Right atrium auricular region (tissue), 2 donors: Measurements from ENCODE around the gene LPGAT1. TPM values are rescaled to one million over a fixed set of nuclear protein-coding genes. Genes with fewer than 3 reads are reported as not detected.

ENCODE experiments used
- DNase-seq: peaks from one replicate; pipeline ENCODE4 v3.0.0-alpha.2; 2019; ENCODE audit warnings: low spot score
- H3K27ac ChIP-seq, 2 donors: fragments of 200-600 bp; sonication (generic); 1 replicate in 1 of 2; 2 replicates in 1 of 2; pipeline ENCODE4 v1.5.1; 2016 to 2019
- H3K27me3 ChIP-seq, 2 donors: fragments of 200-600 bp; sonication (generic); one replicate each; pipeline versions ENCODE4 v1.5.1 to v1.6.0; 2017 to 2019
- H3K36me3 ChIP-seq: fragments of 200-600 bp; sonication (generic); one replicate; pipeline ENCODE4 v1.5.1; 2016
- H3K4me1 ChIP-seq, 2 donors: fragments of 200-600 bp; sonication (generic); one replicate each; pipeline versions ENCODE4 v1.5.1 to v1.6.0; 2017 to 2019
- H3K4me3 ChIP-seq, 2 donors: fragments of 200-600 bp; sonication (generic); 1 replicate in 1 of 2; 2 replicates in 1 of 2; pipeline ENCODE4 v1.5.1; 2017 to 2019; ENCODE audit warnings: mild to moderate bottlenecking in 1 of 2, moderate library complexity in 1 of 2
- H3K9me3 ChIP-seq, 2 donors: fragments of 200-600 bp; sonication (generic); one replicate each; pipeline ENCODE4 v1.5.1; 2019
- CTCF ChIP-seq, 2 donors: fragments of 200-600 bp; sonication (generic); IDR thresholded peaks; one replicate each; pipeline ENCODE4 v1.5.1; 2019; ENCODE audit warnings: antibody characterized with exemption in 2 of 2
- total RNA-seq, 2 donors: library from RNA; depleted of rRNA; stranded (reverse); fragments of >200 nt; gene quantifications; one replicate each; pipeline ENCODE4 v1.1.0, GENCODE V29; 2016

The LPGAT1 gene
- total RNA-seq, 2 donors from 2014 or later = 27.0 to 36.2 TPM

GRCh38 chr1:211739671-211740411 lies 90.7 kb downstream of the LPGAT1 start:
- H3K9me3 ChIP-seq = no peaks in the 10 kb centered on the region
- no peak for DNase-seq
- H3K36me3 ChIP-seq = no peaks in the 10 kb centered on the region
- H3K4me3 ChIP-seq = no peak overlapping the region
- H3K4me1 ChIP-seq = no peaks in the 10 kb centered on the region
- H3K27me3 ChIP-seq = no peaks in the 10 kb centered on the region
- TF ChIP-seq CTCF (IDR thresholded peaks at IDR 0.05) = no peak
- no peak overlapping the region for H3K27ac ChIP-seq

GRCh38 chr1:211738691-211739301 lies 91.8 kb downstream of the LPGAT1 start:
- H3K9me3 ChIP-seq = no peaks in the 10 kb centered on the region
- DNase-seq = no peak

GRCh38 chr1:211738096-211738690 lies 92.4 kb downstream of the LPGAT1 start:
- H3K9me3 ChIP-seq = no peaks in the 10 kb centered on the region
- DNase-seq = no peak
- H3K36me3 ChIP-seq = no peaks in the 10 kb centered on the region
- no peak overlapping the region for H3K4me3 ChIP-seq
- H3K4me1 ChIP-seq = no peaks in the 10 kb centered on the region
- H3K27ac ChIP-seq = no peak overlapping the region
- no peaks in the 10 kb centered on the region for H3K27me3 ChIP-seq
- no peak for TF ChIP-seq CTCF (IDR thresholded peaks at IDR 0.05)

More at GRCh38 chr1:211738691-211739301, 91.8 kb downstream of the LPGAT1 start:
- no peaks in the 10 kb centered on the region for H3K27me3 ChIP-seq
- H3K4me3 ChIP-seq = no peak overlapping the region
- no peak overlapping the region for H3K27ac ChIP-seq
- H3K36me3 ChIP-seq = no peaks in the 10 kb centered on the region
- H3K4me1 ChIP-seq = no peaks in the 10 kb centered on the region
- no peak for TF ChIP-seq CTCF (IDR thresholded peaks at IDR 0.05)

GRCh38 chr1:211737115-211738035 lies 93.2 kb downstream of the LPGAT1 start:
- H3K4me3 ChIP-seq = no peak overlapping the region
- H3K36me3 ChIP-seq = no peaks in the 10 kb centered on the region
- H3K27ac ChIP-seq = no peak overlapping the region
- no peak for TF ChIP-seq CTCF (IDR thresholded peaks at IDR 0.05)
- no peaks in the 10 kb centered on the region for H3K27me3 ChIP-seq
- H3K9me3 ChIP-seq = no peaks in the 10 kb centered on the region
- H3K4me1 ChIP-seq = no peaks in the 10 kb centered on the region
- no peak for DNase-seq

- Histone ChIP-seq H3K36me3 (no peaks in the 10 kb centered on the region), H3K4me3 (no peak overlapping the region), H3K4me1 (no peaks in the 10 kb centered on the region), H3K9me3 (no peaks in the 10 kb centered on the region), H3K27me3 (no peaks in the 10 kb centered on the region), H3K27ac (no peak overlapping the region)
- no peak for TF ChIP-seq CTCF (IDR thresholded peaks at IDR 0.05)
- DNase-seq = no peak
Observed at GRCh38 chr1:211736351-211736915, 94.1 kb downstream of the LPGAT1 start.
